CD4-positive, alpha-beta T cell treated with Interleukin-12 subunit alpha and Interleukin-12 subunit beta, for 1 hour (primary cell): Measurements from ENCODE around the gene CDC42EP2.

ENCODE experiments used
- DNase-seq: peaks from one replicate; pipeline ENCODE4 v3.0.0-alpha.2; 2020

CDC42EP2 gene

GRCh38 chr11:65362966-65363365, 48.3 kb downstream of the CDC42EP2 start:
- no peak for DNase-seq

- DNase-seq, result no peak
Observed at GRCh38 chr11:65363770-65364169, 49.1 kb downstream of the CDC42EP2 start.

GRCh38 chr11:65366340-65366773, 51.7 kb downstream of the CDC42EP2 start:
- DNase-seq, result peak; percentile 68

- DNase-seq, result no peak
Observed at GRCh38 chr11:65370659-65371049, 56.0 kb downstream of the CDC42EP2 start.
